PFSK-1 (cell line): ENCODE measurements around the gene METTL16.

Experiments
- FOXP2 ChIP-seq: optimal IDR thresholded peaks from 2 replicates; pipeline ENCODE3; 2011; ENCODE audit warnings: borderline replicate concordance, control low read depth, inconsistent platforms; ENCODE audit not compliant: insufficient read depth; ENCODE audit errors: extremely low read length, extremely low read depth
- POLR2AphosphoS5 ChIP-seq: IDR thresholded peaks from 2 replicates; pipeline ENCODE4 v1.6.1; 2012; ENCODE audit warnings: low read depth, mild to moderate bottlenecking, control low read depth, low read length, moderate library complexity
- REST ChIP-seq, 2 experiments: IDR thresholded peaks; 2 replicates each; pipeline versions ENCODE4 v1.6.1 to v1.8.0; 2011 to 2012; ENCODE audit warnings: low read depth in 2 of 2, low read length in 2 of 2, control low read depth in 1 of 2, inconsistent platforms in 1 of 2, mild to moderate bottlenecking in 1 of 2, moderate library complexity in 1 of 2; ENCODE audit not compliant: insufficient read depth in 1 of 2
- SIN3A ChIP-seq: IDR thresholded peaks from 2 replicates; pipeline ENCODE4 v1.6.1; 2012; ENCODE audit warnings: mild to moderate bottlenecking, low read length, moderate library complexity, borderline replicate concordance; ENCODE audit not compliant: insufficient read depth
- TAF1 ChIP-seq: IDR thresholded peaks from 2 replicates; pipeline ENCODE4 v1.6.1; 2012; ENCODE audit warnings: low read length, control low read depth, borderline replicate concordance; ENCODE audit not compliant: insufficient read depth

The METTL16 gene

GRCh38 chr17:2401426-2402221 lies 110.1 kb downstream of the METTL16 start:
- peak; percentile 97 for TF ChIP-seq SIN3A
- peak; percentile 14; the same call in 1 of the 2 replicates for TF ChIP-seq TAF1
- TF ChIP-seq FOXP2 = no peak
- peak in 1 of 2 experiments; percentile 19; a peak in 1 of 4 replicates for TF ChIP-seq REST (IDR thresholded peaks at IDR 0.05; ENCODE audit: insufficient read depth in 1 of 2, low read depth in 2 of 2, low read length in 2 of 2)
- no peak for TF ChIP-seq POLR2AphosphoS5

GRCh38 chr17:2400877-2401425 lies 110.7 kb downstream of the METTL16 start, which contains the start of gene MNT:
TSS of gene MNT (minus strand) at chr17:2401060. CDS start at chr17:2400712, 348 bp downstream.
- TF ChIP-seq POLR2AphosphoS5 (peak; percentile 66; the same call in 1 of the 2 replicates), REST (IDR thresholded peaks at IDR 0.05; ENCODE audit: insufficient read depth in 1 of 2, low read depth in 2 of 2, low read length in 2 of 2) (no peak), TAF1 (peak; percentile 66; the same call in 1 of the 2 replicates), SIN3A (peak; percentile 99), FOXP2 (no peak)

- TF ChIP-seq REST (IDR thresholded peaks at IDR 0.05; ENCODE audit: insufficient read depth in 1 of 2, low read depth in 2 of 2, low read length in 2 of 2) (no peak), SIN3A (peak; percentile 93; the same call in 1 of the 2 replicates)
Observed at GRCh38 chr17:2400474-2400866, 111.2 kb downstream of the METTL16 start.

- 0 out of 2 replicates have a peak, but pooled peaks have one; percentile 60 for TF ChIP-seq TAF1
- TF ChIP-seq POLR2AphosphoS5 = no peak; the same call in none of the 2 replicates
- TF ChIP-seq SIN3A = peak; percentile 69; the same call in 1 of the 2 replicates
- no peak for TF ChIP-seq FOXP2
- 0 out of 4 replicates have a peak, but pooled peaks of 1 of the 2 experiments have one; percentile 18 for TF ChIP-seq REST (IDR thresholded peaks at IDR 0.05; ENCODE audit: insufficient read depth in 1 of 2, low read depth in 2 of 2, low read length in 2 of 2)
Observed at GRCh38 chr17:2399572-2400473, 111.9 kb downstream of the METTL16 start.
